HG03354 (cell line): Measurements from ENCODE around the gene FRMD3.

Experiments
- ATAC-seq: cut with Tn5 transposase; IDR thresholded peaks from one replicate; pipeline ENCODE4 v1.9.1; 2021; ENCODE audit warnings: mild to moderate bottlenecking; ENCODE audit not compliant: unreplicated experiment, poor library complexity, severe bottlenecking

The FRMD3 gene

GRCh38 chr9:83312537-83312936, 225.7 kb downstream of the FRMD3 start:
- ATAC-seq = no peak

- ATAC-seq = no peak
Measured at GRCh38 chr9:83307066-83307724, 231.0 kb downstream of the FRMD3 start.

GRCh38 chr9:83304686-83305085, 233.5 kb downstream of the FRMD3 start:
- no peak for ATAC-seq

- ATAC-seq = no peak
Measured at GRCh38 chr9:83299571-83299970, 238.6 kb downstream of the FRMD3 start.

- no peak for ATAC-seq
Measured at GRCh38 chr9:83299094-83299493, 239.1 kb downstream of the FRMD3 start.

GRCh38 chr9:83296123-83296522, 242.1 kb downstream of the FRMD3 start:
- peak; percentile 68 for ATAC-seq

GRCh38 chr9:83294816-83295215, 243.4 kb downstream of the FRMD3 start:
- ATAC-seq = no peak

GRCh38 chr9:83291196-83291595, 247.0 kb downstream of the FRMD3 start:
- ATAC-seq = no peak

- ATAC-seq = no peak
Measured at GRCh38 chr9:83290692-83291091, 247.5 kb downstream of the FRMD3 start.

GRCh38 chr9:83287021-83287420, 251.2 kb downstream of the FRMD3 start:
- ATAC-seq = no peak

- no peak for ATAC-seq
Measured at GRCh38 chr9:83285445-83286225, 252.6 kb downstream of the FRMD3 start.

- ATAC-seq = no peak
Measured at GRCh38 chr9:83284746-83285145, 253.5 kb downstream of the FRMD3 start.

- no peak for ATAC-seq
Measured at GRCh38 chr9:83283528-83283927, 254.7 kb downstream of the FRMD3 start.

- no peak for ATAC-seq
Measured at GRCh38 chr9:83281306-83282255, 256.6 kb downstream of the FRMD3 start.

- no peak for ATAC-seq
Measured at GRCh38 chr9:83280790-83281189, 257.4 kb downstream of the FRMD3 start.

GRCh38 chr9:83280268-83280667, 257.9 kb downstream of the FRMD3 start:
- ATAC-seq = no peak

GRCh38 chr9:83274787-83275186, 263.4 kb downstream of the FRMD3 start:
- no peak for ATAC-seq

GRCh38 chr9:83271665-83272071, 266.5 kb downstream of the FRMD3 start:
- ATAC-seq = no peak

- no peak for ATAC-seq
Measured at GRCh38 chr9:83270116-83270515, 268.1 kb downstream of the FRMD3 start.

GRCh38 chr9:83267741-83268140, 270.5 kb downstream of the FRMD3 start:
- ATAC-seq = no peak
